ENCODE data around the gene RNF135. TPM values are rescaled to one million over a fixed set of nuclear protein-coding genes. Genes with fewer than 3 reads are reported as not detected.

Gene RNF135
- total and polyA plus RNA-seq, 2 donors (not counting 1 experiment from before 2014, with no cell fraction given), result 13.4 to 15.2 TPM

- Histone ChIP-seq H3K27ac (ENCODE audit: insufficient read depth, low read length) (no peak overlapping the region), H3K9me3 (ENCODE audit: control insufficient read depth, insufficient read depth, low read depth, low read length) (no peaks in the 10 kb centered on the region), H3K79me2 (ENCODE audit: control insufficient read depth, insufficient read depth, low read length) (peaks cover 4% of the 10 kb centered on the region), H3K9ac (ENCODE audit: insufficient read depth, low read length) (no peak overlapping the region), H4K20me1 (ENCODE audit: control insufficient read depth, extremely low read depth, insufficient read depth, low read length) (no peaks in the 10 kb centered on the region), H3K4me3 (replicated peaks in 1 of 4; ENCODE audit: control extremely low read depth in 1 of 4, insufficient read depth in 1 of 4, low read depth in 3 of 4, low read length in 4 of 4) (no peak overlapping the region), H3K4me1 (ENCODE audit: control insufficient read depth, extremely low read depth, insufficient read depth, low read length) (no peaks in the 10 kb centered on the region), H3K4me2 (ENCODE audit: extremely low read depth, insufficient read depth, low read length) (no peak overlapping the region), H3K36me3 (ENCODE audit: control insufficient read depth, insufficient read depth, low read length) (peaks cover 4% of the 10 kb centered on the region), H3K27me3 (ENCODE audit: control insufficient read depth, insufficient read depth, low read length) (no peaks in the 10 kb centered on the region), H2AFZ (ENCODE audit: low read length) (no peak overlapping the region)
- TF ChIP-seq EZH2 (IDR thresholded peaks at IDR 0.05; ENCODE audit: low read length, missing control alignments) (no peak), CTCF (conservative IDR thresholded peaks at IDR 0.05 in 1 of 2, IDR thresholded peaks at IDR 0.05 in 1 of 2; ENCODE audit: low read depth in 1 of 2, low read length in 2 of 2) (no peak)
- no peak for DNase-seq (ENCODE audit: low read depth in 2 of 2)
Observed at GRCh38 chr17:31003225-31003866, 32.5 kb downstream of the RNF135 start.

- Histone ChIP-seq H2AFZ (ENCODE audit: low read length) (no peak overlapping the region), H3K27ac (ENCODE audit: insufficient read depth, low read length) (no peak overlapping the region), H3K4me3 (replicated peaks in 1 of 4; ENCODE audit: control extremely low read depth in 1 of 4, insufficient read depth in 1 of 4, low read depth in 3 of 4, low read length in 4 of 4) (no peak overlapping the region), H3K4me2 (ENCODE audit: extremely low read depth, insufficient read depth, low read length) (no peak overlapping the region), H3K27me3 (ENCODE audit: control insufficient read depth, insufficient read depth, low read length) (no peaks in the 10 kb centered on the region), H3K79me2 (ENCODE audit: control insufficient read depth, insufficient read depth, low read length) (peaks cover 11% of the 10 kb centered on the region), H3K9ac (ENCODE audit: insufficient read depth, low read length) (no peak overlapping the region), H3K4me1 (ENCODE audit: control insufficient read depth, extremely low read depth, insufficient read depth, low read length) (no peaks in the 10 kb centered on the region), H4K20me1 (ENCODE audit: control insufficient read depth, extremely low read depth, insufficient read depth, low read length) (no peaks in the 10 kb centered on the region), H3K36me3 (ENCODE audit: control insufficient read depth, insufficient read depth, low read length) (no peaks in the 10 kb centered on the region), H3K9me3 (ENCODE audit: control insufficient read depth, insufficient read depth, low read depth, low read length) (no peaks in the 10 kb centered on the region)
- TF ChIP-seq EZH2 (IDR thresholded peaks at IDR 0.05; ENCODE audit: low read length, missing control alignments) (no peak), CTCF (conservative IDR thresholded peaks at IDR 0.05 in 1 of 2, IDR thresholded peaks at IDR 0.05 in 1 of 2; ENCODE audit: low read depth in 1 of 2, low read length in 2 of 2) (no peak)
- no peak for DNase-seq (ENCODE audit: low read depth in 2 of 2)
Observed at GRCh38 chr17:31004160-31004559, 33.3 kb downstream of the RNF135 start.

GRCh38 chr17:31007695-31008373 is 37.0 kb downstream of the RNF135 start:
- peak overlapping the region; percentile 73 for H3K9ac ChIP-seq (ENCODE audit: insufficient read depth, low read length)
- TF ChIP-seq EZH2 (IDR thresholded peaks at IDR 0.05; ENCODE audit: low read length, missing control alignments), result no peak
- no peak for TF ChIP-seq CTCF (conservative IDR thresholded peaks at IDR 0.05 in 1 of 2, IDR thresholded peaks at IDR 0.05 in 1 of 2; ENCODE audit: low read depth in 1 of 2, low read length in 2 of 2)
- H4K20me1 ChIP-seq (ENCODE audit: control insufficient read depth, extremely low read depth, insufficient read depth, low read length), result no peaks in the 10 kb centered on the region
- H3K4me3 ChIP-seq (replicated peaks in 1 of 4; ENCODE audit: control extremely low read depth in 1 of 4, insufficient read depth in 1 of 4, low read depth in 3 of 4, low read length in 4 of 4), result peak overlapping the region; percentile 62 to 91 (median 75)
- H3K4me1 ChIP-seq (ENCODE audit: control insufficient read depth, extremely low read depth, insufficient read depth, low read length), result no peaks in the 10 kb centered on the region
- peaks cover 14% of the 10 kb centered on the region for H3K79me2 ChIP-seq (ENCODE audit: control insufficient read depth, insufficient read depth, low read length)
- peak overlapping the region; percentile 83 for H3K4me2 ChIP-seq (ENCODE audit: extremely low read depth, insufficient read depth, low read length)
- DNase-seq (ENCODE audit: low read depth in 2 of 2), result no peak
- no peaks in the 10 kb centered on the region for H3K27me3 ChIP-seq (ENCODE audit: control insufficient read depth, insufficient read depth, low read length)
- H3K9me3 ChIP-seq (ENCODE audit: control insufficient read depth, insufficient read depth, low read depth, low read length), result no peaks in the 10 kb centered on the region
- H3K36me3 ChIP-seq (ENCODE audit: control insufficient read depth, insufficient read depth, low read length), result no peaks in the 10 kb centered on the region
- peak overlapping the region; percentile 48 for H2AFZ ChIP-seq (ENCODE audit: low read length)
- peak overlapping the region; percentile 67 for H3K27ac ChIP-seq (ENCODE audit: insufficient read depth, low read length)
